HG02973 (cell line): ENCODE measurements around the gene SRGAP2B.
"Not testable (repeated sequence)": the region's sequence is repeated elsewhere in the genome, so short reads cannot be mapped to it uniquely, and the experiment has no call there.

Source experiments
- ATAC-seq: cut with Tn5 transposase; IDR thresholded peaks from one replicate; pipeline ENCODE4 v1.9.1; 2021; ENCODE audit warnings: moderate library complexity; ENCODE audit not compliant: unreplicated experiment

Gene SRGAP2B

GRCh38 chr1:145095284-145096057 is at the start of gene SRGAP2B, which contains the start of gene FAM72D:
Gene SRGAP2B, minus strand, starts transcription at chr1:145095328. Its CDS starts 2,427 bp downstream, at chr1:145092901.
Gene FAM72D, plus strand, starts transcription at chr1:145095974. Its CDS starts 874 bp downstream, at chr1:145096848.
- ATAC-seq, result peak; percentile 79

GRCh38 chr1:145144264-145144913 is 49.3 kb upstream of the SRGAP2B start:
- not testable (repeated sequence) for ATAC-seq

DNA sequence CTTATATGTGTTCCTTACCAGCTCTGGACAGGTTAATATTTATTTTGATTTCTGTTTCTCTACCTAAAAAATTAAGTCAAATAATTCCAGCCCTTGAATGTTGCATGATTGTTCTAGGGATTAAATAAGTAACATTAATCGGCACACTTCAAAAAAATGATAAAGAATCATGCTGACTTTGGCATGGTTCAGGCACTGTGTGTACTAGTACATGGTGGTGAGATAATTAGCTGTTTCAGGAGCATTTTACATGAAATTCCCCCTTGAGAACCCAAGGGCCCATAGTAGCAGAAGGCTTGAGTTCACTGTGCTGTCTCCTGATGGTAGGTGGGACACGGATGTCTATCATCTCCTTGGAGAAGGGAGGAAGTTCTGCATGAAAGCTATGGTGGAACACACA is 45.4 kb upstream of the SRGAP2B start:
- not testable (repeated sequence) for ATAC-seq

- not testable (repeated sequence) for ATAC-seq
Measured at GRCh38 chr1:145134476-145134875, 39.3 kb upstream of the SRGAP2B start.

- not testable (repeated sequence) for ATAC-seq
Measured at GRCh38 chr1:145128697-145129469, 33.8 kb upstream of the SRGAP2B start.

- not testable (repeated sequence) for ATAC-seq
Measured at GRCh38 chr1:145127144-145127543, 32.0 kb upstream of the SRGAP2B start.

DNA sequence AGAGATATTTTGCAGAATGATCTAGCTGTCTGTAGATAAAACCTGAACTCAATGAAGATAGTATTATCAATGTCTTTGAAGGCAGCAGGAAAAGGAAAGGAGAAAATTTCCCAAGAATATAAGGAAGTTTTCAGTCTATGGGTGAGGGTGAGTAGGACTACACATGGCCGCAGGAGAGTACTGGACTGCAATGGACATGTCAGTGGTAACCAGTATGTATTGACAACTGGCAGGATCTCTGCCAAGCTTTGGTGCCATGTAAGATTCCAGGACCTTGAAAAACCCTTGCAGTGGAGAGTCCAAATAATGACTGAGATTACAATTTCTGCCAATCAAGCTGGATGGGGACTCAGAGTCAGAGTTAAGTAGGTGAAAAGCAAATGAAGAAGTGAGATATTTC is 30.0 kb upstream of the SRGAP2B start:
- not testable (repeated sequence) for ATAC-seq

DNA sequence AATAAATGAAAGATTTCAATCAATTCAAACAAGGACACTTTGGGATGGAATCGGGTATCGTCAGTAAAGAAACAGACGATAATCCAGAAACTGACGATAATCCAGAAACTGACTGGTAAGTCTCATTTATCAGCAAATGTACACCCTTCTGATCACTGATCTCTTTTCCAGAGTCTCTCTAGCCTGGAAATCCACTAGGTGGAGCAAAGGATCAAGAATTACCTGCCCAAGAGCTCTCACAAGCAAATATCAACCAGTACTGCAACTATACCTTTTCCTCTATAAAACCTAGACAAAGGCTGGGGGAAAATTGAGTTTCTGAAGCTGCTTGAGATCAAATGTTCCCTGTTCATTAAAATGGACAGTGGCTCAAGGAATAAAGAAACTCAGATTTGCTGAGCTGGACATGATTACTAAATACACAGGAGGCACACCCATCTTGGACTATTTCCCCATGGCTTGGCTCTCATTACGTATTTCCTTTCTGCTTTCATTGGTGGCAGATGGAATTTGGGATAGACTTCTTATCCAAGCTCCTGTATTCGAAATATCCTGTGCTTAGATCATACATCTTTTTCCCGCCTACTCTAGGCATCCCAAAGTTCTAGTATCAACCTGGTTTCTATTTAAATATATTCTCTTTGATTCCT is 29.0 kb upstream of the SRGAP2B start:
- ATAC-seq, result not testable (repeated sequence)

- ATAC-seq, result not testable (repeated sequence)
Measured at GRCh38 chr1:145123062-145123395, 27.9 kb upstream of the SRGAP2B start.

GRCh38 chr1:145122344-145123061 is 27.4 kb upstream of the SRGAP2B start:
- ATAC-seq, result not testable (repeated sequence)

GRCh38 chr1:145119842-145120241 is 24.7 kb upstream of the SRGAP2B start:
- not testable (repeated sequence) for ATAC-seq

DNA sequence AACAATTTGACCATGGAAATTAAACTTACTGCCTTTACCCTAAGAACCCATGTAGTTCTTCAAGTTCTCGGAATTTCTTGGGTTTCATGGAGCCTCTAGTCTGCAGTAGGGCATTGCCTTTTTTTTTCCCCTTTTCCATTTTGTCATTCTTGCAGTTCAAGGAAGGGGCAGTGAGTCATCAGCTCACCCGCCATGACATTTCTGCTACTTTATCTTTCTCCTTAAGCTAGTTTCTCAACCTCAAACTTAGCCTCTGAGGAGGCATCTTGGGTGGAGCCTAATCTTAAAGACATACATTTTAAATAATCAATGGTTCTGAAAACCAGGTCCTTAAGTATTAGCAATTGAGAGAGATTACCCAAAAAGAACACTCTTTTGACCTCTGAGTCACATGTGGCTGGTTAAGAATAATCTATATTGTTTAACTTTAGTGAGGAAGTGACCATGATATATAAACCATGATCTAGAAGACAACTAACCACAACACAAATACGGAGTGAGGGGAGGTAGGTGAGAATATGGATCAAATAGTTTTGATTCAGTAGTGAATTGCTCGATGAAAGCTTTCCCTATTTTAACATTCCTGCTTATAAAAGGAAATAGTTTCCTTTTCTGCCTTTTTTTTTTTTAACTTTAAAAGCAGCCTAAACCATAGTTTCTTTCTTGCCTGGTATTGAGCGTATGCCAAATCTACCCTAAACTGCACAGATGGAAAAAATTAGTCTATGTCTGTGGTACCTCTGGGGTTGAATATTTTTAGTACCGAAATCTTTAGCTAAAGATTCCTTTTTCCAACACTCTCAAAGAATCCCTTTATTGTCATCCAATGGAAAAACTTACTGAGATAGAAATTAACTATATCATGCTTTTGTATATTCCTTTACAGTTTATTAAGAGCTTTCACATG is 20.7 kb upstream of the SRGAP2B start:
- not testable (repeated sequence) for ATAC-seq

DNA sequence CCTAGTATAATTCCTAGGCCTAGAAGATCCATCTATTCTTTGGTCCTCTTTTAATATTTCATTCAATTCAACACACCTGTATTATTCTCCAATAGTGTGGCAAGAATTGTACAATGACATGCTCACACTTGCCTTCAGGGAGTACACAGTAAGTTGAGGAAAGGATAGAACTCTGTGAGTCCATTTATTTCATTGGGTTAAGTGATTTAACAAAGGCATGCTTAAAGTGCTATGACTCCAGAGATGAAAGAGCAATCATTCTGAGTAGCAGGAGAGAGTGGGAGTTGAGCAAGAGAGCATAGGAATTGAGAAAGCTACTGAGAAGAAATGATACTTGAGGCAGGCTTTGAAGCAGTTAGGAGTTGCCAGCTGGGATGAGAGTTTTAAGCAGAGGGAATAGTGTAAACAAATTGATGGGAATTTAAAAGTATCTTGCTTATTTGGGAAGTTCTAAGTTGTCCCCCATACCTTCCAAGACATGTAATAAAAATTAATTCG is 19.5 kb upstream of the SRGAP2B start:
- ATAC-seq, result not testable (repeated sequence)

- ATAC-seq, result not testable (repeated sequence)
Measured at GRCh38 chr1:145112703-145113102, 17.6 kb upstream of the SRGAP2B start.

- ATAC-seq, result not testable (repeated sequence)
Measured at GRCh38 chr1:145111674-145112073, 16.5 kb upstream of the SRGAP2B start.

DNA sequence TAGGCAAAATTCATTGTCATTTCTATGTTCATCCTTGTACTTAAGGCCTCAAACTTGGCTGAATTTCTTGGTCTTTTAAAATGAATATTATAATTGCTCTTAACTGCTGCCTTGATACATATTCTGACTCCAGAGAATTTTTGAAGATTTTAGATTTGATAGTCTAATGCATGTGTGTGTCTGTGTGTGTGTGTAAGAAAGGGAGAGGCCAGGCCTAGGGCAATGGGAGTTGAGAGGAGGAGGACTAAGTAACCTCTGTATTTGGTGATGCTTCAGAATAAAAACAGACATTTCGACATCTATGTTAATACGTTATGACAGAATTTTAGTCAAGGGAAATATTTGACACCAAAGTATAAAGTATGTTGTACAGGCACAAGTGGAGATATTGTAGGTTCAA is 8.2 kb upstream of the SRGAP2B start:
- ATAC-seq, result not testable (repeated sequence)

DNA sequence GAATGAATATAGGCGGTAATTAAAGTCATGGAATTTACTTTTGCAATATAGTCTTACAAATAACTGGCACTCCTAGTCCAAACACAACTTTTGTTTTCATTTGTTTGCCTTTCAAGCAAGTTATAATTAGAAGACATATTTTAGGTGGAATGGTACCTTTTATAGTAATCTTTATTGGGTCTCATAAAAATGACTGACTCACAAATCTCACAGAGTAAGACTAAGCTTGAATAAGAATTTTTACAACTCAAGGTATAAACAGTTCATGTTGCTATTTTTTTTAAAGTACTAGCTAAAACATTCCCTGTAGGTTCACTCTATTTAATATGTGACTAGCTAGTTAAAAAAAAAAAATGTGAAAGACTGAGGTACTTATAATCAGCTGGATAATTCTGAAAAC is 6.6 kb upstream of the SRGAP2B start:
- not testable (repeated sequence) for ATAC-seq

GRCh38 chr1:145094655-145095211 is 395 bp downstream of the SRGAP2B start:
- peak; percentile 3 for ATAC-seq
